ENCODE data around the gene GLS2. TPM values are rescaled to one million over a fixed set of nuclear protein-coding genes. Genes with fewer than 3 reads are reported as not detected.

GLS2 gene
- total RNA-seq, 2 donors from 2014 or later: 4.1 to 6.6 TPM

- WGBS: 88% methylated on average over 11 of the region's 11 CpGs
- no peak overlapping the region for H3K27ac ChIP-seq
Observed at GRCh38 chr12:56437430-56438176, 50.4 kb downstream of the GLS2 start.

DNA sequence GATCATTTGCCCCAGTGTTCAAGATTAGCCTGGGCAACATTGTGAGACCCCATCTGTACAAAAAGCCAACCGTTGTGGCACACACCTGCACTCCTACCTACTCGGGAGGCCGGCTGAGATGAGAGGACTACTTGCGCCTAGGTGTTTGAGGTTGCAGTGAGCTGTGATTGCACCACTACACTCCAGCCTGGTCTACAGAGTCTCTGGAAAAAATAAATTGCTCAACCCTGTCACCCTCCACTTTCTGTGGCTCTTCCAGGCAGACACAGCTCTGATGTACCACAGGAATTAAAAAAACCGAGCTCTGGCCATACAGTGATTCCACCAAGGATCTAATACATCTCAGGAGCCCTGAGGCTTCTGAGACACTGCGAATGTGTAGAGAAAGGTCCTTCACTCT lies 53.1 kb downstream of the GLS2 start:
- intact Hi-C loops (cut with DNase I): no loop called here
- 93% methylated on average over 6 of the region's 6 CpGs for WGBS

More at GRCh38 chr12:56437430-56438176, 50.4 kb downstream of the GLS2 start:
- Histone ChIP-seq H3K4me3 (no peak overlapping the region), H3K9me3 (no peaks in the 10 kb centered on the region), H3K27me3 (replicated peaks; ENCODE audit: insufficient read depth) (no peaks in the 10 kb centered on the region), H3K36me3 (no peaks in the 10 kb centered on the region), H3K4me1 (replicated peaks) (no peaks in the 10 kb centered on the region)
- DNase-seq (ENCODE audit: low spot score): no peak
- intact Hi-C loops (cut with DNase I): no loop called here
- TF ChIP-seq POLR2AphosphoS5 (IDR thresholded peaks at IDR 0.05): no peak
- TF ChIP-seq, protein P1, sequence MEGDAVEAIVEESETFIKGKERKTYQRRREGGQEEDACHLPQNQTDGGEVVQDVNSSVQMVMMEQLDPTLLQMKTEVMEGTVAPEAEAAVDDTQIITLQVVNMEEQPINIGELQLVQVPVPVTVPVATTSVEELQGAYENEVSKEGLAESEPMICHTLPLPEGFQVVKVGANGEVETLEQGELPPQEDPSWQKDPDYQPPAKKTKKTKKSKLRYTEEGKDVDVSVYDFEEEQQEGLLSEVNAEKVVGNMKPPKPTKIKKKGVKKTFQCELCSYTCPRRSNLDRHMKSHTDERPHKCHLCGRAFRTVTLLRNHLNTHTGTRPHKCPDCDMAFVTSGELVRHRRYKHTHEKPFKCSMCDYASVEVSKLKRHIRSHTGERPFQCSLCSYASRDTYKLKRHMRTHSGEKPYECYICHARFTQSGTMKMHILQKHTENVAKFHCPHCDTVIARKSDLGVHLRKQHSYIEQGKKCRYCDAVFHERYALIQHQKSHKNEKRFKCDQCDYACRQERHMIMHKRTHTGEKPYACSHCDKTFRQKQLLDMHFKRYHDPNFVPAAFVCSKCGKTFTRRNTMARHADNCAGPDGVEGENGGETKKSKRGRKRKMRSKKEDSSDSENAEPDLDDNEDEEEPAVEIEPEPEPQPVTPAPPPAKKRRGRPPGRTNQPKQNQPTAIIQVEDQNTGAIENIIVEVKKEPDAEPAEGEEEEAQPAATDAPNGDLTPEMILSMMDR (IDR thresholded peaks at IDR 0.05): no peak
- TF ChIP-seq POLR2A (IDR thresholded peaks at IDR 0.05): no peak

DNA sequence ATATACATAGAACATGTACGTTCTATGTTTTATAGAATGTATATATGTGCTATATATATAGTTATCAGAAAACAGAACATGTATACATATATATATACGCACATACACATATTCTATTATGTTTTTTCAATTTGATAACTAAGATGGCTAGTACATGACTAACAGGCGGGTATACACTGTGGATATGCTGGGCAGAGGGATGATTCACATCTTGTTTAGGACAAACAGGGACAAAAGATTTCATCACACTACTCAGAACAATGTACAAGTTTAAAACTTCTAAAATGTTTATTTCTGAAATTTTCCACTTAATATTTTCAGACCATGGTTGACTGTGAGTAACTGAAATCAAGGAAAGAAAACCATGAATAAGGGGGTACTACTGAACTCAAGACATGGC lies 56.1 kb downstream of the GLS2 start:
- Histone ChIP-seq H3K27me3 (replicated peaks; ENCODE audit: insufficient read depth) (no peaks in the 10 kb centered on the region), H3K27ac (no peak overlapping the region), H3K9me3 (no peaks in the 10 kb centered on the region), H3K4me1 (replicated peaks) (no peaks in the 10 kb centered on the region), H3K4me3 (no peak overlapping the region), H3K36me3 (no peaks in the 10 kb centered on the region)
- 95% methylated on average over 3 of the region's 3 CpGs for WGBS
- TF ChIP-seq, protein P1 (IDR thresholded peaks at IDR 0.05): no peak
- TF ChIP-seq POLR2A (IDR thresholded peaks at IDR 0.05) (no peak), POLR2AphosphoS5 (IDR thresholded peaks at IDR 0.05) (no peak)
- intact Hi-C loops (cut with DNase I): no loop called here
- no peak for DNase-seq (ENCODE audit: low spot score)

More for the DNA sequence above, 53.1 kb downstream of the GLS2 start:
- Histone ChIP-seq H3K4me3 (no peak overlapping the region), H3K27me3 (replicated peaks; ENCODE audit: insufficient read depth) (no peaks in the 10 kb centered on the region), H3K27ac (no peak overlapping the region), H3K4me1 (replicated peaks) (no peaks in the 10 kb centered on the region), H3K9me3 (no peaks in the 10 kb centered on the region), H3K36me3 (no peaks in the 10 kb centered on the region)
- no peak for DNase-seq (ENCODE audit: low spot score)
- TF ChIP-seq POLR2A (IDR thresholded peaks at IDR 0.05): no peak
- TF ChIP-seq POLR2AphosphoS5 (IDR thresholded peaks at IDR 0.05): no peak
- TF ChIP-seq, protein P1 (IDR thresholded peaks at IDR 0.05): no peak

GRCh38 chr12:56431288-56431687 lies 56.7 kb downstream of the GLS2 start:
- intact Hi-C loops (cut with DNase I): no loop called here
- 97% methylated on average over 11 of the region's 11 CpGs for WGBS
- H3K4me1 ChIP-seq (replicated peaks): no peaks in the 10 kb centered on the region
- TF ChIP-seq POLR2AphosphoS5 (IDR thresholded peaks at IDR 0.05) (no peak), POLR2A (IDR thresholded peaks at IDR 0.05) (no peak)
- TF ChIP-seq, protein P1 (IDR thresholded peaks at IDR 0.05): no peak
- no peak for DNase-seq (ENCODE audit: low spot score)
- no peaks in the 10 kb centered on the region for H3K36me3 ChIP-seq
- H3K27ac ChIP-seq: no peak overlapping the region
- H3K27me3 ChIP-seq (replicated peaks; ENCODE audit: insufficient read depth): no peaks in the 10 kb centered on the region
- H3K9me3 ChIP-seq: no peaks in the 10 kb centered on the region
- H3K4me3 ChIP-seq: no peak overlapping the region

DNA sequence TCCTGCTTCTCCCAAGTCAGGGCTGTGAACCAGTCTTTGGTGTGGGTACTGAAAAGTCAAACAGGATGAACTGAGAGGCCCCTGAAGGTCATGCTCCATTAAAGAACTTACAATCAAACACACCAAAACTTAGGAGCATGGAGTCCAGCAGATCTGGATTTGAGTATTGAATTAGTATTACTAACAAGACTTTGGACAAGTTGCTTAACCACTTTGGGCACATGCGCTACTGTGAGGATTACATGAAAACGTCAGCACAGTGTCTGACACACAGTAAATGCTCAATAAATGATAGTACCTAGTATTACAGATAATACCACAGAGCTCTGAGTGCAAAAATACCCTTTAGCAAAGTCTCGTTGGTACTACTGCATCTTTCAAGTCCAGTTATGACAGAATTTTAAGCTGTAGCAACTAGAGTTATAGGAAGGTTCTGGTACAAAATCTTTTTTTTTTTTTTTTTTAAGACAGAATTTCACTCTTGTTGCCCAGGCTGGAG lies 62.0 kb downstream of the GLS2 start:
- WGBS: 61% methylated on average over 3 of the region's 3 CpGs
- intact Hi-C loops (cut with DNase I): no loop called here

More for the DNA sequence above, 62.0 kb downstream of the GLS2 start:
- Histone ChIP-seq H3K4me1 (replicated peaks) (no peaks in the 10 kb centered on the region), H3K9me3 (no peaks in the 10 kb centered on the region), H3K4me3 (no peak overlapping the region), H3K36me3 (no peaks in the 10 kb centered on the region), H3K27me3 (replicated peaks; ENCODE audit: insufficient read depth) (no peaks in the 10 kb centered on the region), H3K27ac (no peak overlapping the region)
- TF ChIP-seq, protein P1 (IDR thresholded peaks at IDR 0.05): no peak
- DNase-seq (ENCODE audit: low spot score): no peak

Data from prostate gland (tissue), 2 donors.